ENCODE results near the gene ZKSCAN5.
"Not testable (repeated sequence)": the region's sequence is repeated elsewhere in the genome, so short reads cannot be mapped to it uniquely, and the experiment has no call there.

Gene ZKSCAN5

DNA sequence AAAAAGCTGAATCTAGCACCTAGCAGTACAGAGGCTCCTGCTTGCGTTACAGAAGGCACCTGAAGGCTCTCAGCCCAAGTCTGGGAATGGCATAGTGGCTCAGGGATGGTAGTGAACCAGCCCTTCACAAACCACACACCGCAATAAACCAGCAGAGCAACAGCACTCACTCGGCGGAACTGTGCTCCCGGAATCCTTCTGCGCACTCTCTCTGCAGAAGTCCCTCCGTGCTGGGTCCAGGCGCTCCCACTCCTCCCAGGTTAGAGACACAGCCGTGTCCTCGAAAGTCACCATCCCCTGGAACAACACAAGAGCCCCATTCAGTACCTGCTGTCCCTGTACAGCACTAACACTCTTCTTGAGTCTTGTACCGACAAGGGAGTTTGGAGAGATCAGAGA lies 5.9 kb upstream of the ZKSCAN5 start:
- no peak for DNase-seq

DNA sequence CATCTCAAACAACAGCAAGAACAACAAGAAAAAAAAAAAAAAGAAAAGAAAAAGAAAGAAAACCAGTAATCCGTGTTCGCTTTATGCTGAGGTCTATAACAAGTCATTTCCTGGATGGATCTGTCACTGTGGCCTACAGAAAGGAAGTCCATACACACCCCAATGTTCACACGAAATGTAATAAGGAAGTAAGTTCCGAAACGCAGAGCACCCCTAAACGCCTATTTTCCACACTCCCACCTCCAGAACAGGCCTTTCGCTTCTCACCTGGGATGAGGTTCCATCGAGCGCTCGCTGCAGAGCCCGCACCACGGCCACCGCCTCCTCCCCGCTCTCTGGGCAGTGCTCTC lies 5.1 kb upstream of the ZKSCAN5 start:
- no peak for DNase-seq

DNA sequence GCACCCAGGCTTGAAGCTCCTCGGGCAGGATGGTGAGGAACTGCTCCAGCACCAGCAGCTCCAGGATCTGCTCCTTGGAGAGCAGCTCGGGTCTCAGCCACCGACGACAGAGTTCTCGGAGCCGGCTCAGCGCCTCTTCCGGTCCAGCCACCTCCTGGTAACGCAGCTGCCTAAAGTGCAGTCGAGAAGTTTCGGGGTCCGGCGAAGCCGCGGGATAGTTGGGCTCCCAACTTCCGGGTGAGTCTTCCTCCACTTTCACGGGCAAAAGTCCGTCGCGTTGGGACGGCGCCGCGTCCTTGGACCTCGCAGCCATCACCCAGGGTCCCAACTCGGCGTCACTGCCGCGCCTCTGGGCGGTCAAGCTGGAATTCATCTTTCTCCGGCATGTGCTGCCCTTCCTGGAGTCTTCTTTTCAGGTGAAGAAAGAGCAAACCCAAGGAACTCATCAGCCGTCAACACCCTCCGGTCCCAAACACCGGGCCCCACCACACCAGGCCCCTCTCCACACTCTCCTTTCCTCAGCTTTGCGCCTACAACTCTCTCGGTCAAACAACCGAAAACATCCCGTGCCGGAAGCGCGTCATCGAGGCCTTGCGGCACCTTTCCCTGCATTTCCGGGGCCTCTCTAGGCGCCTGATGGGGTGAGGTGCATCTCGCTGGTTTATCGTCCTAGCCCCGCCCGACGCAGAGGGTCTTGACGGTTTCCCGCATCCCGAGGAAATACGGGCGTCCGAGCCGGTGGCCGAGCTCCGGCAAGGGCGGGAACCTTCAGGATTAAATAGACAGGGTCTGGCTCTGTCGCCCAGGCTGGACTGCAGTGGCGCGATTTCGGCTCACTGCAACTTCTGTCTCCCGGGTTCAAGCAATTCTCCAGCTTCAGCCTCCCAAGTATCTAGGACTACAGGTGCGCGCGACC lies 4.5 kb upstream of the ZKSCAN5 start, which contains the start of gene ZNF394:
Gene ZNF394, minus strand, starts transcription at position 561 of the 916 bp plus-strand sequence. Its CDS starts 188 bp downstream, at position 373.
- peak; percentile 84 for DNase-seq

DNA sequence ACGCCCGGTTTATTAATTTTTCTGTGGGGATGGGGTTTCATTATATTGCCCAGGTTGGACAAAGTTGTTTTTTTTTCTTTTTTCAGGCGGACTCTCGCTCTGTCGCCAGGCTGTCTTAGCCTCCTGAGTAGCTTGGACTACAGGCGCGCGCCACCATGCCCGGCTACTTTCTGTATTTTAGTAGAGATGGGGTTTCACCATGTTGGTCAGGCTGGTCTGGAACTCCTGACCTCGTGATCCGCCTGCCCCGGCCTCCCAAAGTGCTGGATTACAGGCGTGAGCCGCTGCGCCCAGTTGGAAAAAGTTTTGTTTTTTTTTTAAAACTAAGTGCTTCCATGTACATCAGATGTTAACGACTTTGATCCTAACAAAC lies 3.8 kb upstream of the ZKSCAN5 start:
- DNase-seq: no peak

DNA sequence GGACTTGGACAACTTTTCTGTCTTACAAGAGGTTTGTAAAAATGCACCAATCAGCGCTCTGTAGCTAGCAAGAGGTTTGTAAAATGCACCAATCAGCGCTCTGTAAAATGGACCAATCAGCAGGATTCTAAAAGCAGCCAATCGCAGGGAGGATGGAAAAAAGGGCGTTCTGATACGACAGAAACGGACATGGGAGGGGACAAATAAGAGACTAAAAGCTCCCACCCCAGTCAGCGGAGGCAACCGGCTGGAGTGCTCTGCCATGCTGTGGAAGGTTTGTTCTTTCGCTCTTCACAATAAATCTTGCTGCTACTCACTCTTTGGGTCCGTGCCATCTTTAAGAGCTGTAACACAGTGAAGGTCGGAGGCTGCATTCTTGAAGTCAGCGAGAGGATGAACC lies 3.2 kb upstream of the ZKSCAN5 start:
- DNase-seq: not testable (repeated sequence)

DNA sequence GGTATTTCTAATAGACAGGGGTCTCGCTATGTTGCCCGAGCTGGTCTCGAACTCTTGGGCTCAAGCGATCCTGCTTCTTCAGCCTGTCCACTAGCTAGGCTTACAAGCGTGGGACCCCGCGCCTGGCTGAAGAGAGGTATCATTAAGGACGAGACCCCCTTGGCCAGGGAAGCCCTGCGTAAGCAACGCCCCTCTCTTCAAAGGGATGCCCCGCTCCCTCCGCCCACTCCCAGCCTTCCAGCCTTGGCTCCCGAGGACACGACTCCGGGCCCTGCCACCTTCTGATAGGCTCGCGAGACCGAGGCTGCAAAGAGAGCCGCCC lies 220 bp upstream of the ZKSCAN5 start:
- no peak for DNase-seq

DNA sequence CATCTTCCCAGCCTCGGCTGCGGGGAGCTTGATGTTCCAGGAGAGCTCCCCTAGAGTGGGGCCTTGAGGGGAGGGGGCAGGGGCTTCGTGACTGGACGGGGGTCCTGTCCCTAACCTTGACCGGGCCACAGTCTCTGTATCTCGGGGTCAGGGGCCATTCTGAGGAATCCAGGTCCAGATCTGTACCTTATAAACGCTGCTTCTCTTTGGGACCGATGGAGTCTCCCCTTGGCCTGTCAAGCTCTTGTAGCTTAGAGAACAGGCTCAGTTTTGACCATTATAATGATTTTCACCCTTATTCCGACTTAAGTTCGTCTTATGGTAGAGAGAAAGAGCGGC lies 831 bp downstream of the ZKSCAN5 start:
- DNase-seq: no peak

DNA sequence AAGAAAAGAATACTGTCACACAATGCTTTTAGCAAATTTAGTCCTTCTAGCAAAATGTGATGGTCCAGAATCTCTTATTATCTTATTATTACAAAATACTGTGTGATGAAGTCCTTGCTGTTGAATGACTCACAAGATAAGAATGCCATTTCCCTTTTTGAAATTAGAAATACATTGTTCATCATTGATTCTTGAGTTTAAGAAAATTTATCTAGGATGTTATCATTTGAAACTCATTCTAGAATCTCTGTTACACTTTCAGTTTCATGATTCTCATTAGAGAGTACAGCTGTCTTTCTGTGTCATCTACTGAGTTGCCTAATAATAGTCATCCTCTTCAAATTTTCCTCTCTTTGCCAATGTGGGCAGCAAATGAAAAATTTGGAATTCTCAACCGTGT lies 9.6 kb downstream of the ZKSCAN5 start:
- DNase-seq: no peak

DNA sequence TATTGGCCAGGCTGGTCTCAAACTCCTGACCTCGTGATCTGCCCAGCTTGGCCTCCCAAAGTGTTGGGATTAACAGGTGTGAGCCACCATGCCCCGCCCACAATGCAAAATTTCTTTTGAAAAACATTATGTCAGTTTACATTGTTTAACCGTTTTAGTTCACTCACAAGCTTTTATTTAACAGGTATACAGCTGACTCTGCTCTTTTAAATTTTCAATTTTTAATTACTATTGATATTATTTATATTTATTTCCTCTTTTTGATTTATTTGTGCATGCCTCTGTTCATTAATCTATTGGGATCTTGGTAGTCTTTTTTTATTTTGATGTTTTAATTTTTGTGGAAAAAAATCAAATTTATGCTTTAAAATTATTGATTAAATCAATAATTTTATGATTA lies 16.9 kb downstream of the ZKSCAN5 start:
- no peak for DNase-seq

DNA sequence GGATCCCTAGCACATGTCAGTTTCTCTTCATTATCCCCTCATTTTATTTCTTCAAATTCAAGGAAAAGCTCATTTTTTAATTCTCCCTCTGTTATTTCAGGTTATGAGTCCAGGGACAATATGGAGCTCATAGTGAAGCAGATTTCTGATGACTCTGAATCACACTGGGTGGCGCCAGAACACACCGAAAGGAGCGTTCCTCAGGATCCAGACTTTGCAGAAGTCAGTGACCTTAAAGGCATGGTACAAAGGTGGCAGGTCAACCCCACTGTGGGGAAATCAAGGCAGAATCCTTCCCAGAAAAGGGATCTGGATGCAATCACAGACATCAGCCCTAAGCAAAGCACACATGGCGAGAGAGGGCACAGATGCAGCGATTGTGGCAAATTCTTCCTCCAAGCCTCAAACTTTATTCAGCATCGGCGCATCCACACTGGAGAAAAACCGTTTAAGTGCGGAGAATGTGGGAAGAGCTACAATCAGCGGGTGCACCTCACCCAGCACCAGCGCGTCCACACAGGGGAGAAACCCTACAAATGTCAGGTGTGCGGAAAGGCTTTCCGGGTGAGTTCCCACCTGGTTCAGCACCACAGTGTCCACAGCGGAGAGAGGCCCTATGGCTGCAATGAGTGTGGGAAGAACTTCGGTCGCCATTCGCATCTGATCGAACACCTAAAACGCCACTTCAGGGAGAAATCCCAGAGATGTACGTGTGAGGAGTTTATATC lies 21.4 kb downstream of the ZKSCAN5 start:
- no peak for DNase-seq

DNA sequence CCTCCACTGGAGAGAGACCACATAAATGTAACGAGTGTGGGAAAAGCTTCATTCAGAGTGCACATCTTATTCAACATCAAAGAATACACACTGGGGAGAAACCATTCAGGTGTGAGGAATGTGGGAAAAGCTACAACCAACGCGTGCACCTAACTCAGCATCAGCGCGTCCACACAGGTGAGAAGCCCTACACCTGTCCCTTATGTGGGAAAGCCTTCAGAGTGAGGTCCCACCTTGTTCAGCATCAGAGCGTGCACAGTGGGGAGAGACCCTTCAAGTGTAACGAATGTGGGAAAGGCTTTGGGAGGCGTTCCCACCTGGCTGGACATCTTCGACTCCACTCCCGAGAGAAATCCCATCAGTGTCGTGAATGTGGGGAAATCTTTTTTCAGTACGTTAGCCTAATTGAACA lies 26.9 kb downstream of the ZKSCAN5 start:
- DNase-seq: no peak

DNA sequence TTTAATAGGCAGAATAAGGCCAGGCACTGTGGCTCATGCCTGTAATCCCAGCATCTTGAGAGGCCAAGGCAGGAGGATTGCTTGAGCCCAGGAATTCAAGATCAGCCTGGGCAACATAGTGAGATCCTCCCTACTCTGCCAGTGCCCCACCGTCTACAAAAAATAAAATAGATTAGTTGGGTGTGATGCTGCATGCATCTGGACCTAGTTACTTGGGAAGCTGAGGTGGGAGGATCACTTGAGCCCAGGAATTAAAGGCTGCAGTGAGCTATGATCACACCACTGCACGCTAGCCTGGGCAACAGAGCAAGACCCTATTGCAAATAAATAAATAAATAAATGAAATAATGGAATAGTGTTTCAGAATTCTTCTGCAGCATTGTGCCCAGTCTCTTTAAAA lies 31.2 kb downstream of the ZKSCAN5 start:
- DNase-seq: no peak

DNA sequence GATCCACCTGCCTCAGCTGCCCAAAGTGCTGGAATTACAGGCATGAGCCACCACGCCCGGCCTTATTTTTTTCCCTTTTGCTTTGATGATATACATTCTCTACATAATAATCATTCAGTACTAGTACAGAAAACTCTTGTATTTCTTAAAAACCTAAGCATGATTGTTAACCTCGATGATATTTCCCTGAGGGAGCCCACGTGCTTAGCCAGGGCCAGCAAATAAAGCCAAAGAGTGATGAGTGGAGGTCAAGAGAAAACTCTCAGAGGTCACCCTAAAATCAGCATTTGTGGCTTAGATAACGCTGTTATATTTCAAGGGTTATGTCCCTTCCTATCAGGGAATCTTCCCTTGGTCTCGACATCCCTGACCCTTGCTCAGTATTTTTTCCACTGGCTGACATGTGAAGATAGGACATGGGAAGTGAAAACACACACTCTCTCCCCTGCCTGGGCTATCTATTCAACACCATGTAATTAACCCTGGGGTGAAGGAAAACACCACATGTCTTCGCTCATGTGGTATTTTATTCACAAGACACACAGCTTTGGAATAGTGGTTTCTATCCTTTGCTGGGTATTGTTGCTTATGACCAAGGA lies 34.9 kb downstream of the ZKSCAN5 start:
- DNase-seq: no peak

DNA sequence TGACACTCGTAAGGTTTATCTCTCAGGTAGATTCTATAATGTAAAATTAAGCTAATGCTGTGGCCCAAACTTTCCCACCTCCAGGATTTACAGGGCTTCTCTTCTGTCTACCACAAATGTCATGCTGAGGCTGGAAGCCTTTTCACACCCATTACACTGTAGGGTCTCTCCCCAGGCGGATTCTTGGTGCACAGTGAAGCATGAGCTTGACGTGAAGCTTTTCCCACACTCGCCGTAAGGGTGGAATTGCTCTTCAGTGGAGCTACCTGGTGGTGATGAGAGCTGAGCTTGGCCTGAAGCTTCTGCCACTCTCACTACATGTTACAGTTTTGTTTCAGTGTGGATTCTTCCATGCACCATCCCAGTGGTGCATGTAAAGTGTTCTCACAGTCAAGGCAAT lies 36.1 kb downstream of the ZKSCAN5 start:
- DNase-seq: no peak

DNA sequence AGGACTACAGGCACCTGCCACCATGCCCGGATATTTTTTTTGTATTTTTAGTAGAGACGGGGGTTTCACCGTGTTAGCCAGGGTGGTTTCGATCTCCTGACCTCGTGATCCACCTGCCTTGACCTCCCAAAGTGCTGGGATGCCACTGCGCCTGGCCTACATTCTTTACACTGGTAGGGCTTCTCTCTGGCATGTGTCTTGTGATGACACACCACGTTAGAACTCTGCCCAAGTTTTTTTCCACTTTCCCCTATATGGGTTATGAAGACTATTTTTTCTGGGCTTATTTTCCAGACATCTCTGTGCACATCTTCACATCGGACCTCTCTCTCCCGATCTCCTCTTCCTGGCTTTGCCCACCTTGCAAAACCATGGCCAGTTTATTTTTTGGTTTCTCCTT lies 36.8 kb downstream of the ZKSCAN5 start:
- DNase-seq: no peak

DNA sequence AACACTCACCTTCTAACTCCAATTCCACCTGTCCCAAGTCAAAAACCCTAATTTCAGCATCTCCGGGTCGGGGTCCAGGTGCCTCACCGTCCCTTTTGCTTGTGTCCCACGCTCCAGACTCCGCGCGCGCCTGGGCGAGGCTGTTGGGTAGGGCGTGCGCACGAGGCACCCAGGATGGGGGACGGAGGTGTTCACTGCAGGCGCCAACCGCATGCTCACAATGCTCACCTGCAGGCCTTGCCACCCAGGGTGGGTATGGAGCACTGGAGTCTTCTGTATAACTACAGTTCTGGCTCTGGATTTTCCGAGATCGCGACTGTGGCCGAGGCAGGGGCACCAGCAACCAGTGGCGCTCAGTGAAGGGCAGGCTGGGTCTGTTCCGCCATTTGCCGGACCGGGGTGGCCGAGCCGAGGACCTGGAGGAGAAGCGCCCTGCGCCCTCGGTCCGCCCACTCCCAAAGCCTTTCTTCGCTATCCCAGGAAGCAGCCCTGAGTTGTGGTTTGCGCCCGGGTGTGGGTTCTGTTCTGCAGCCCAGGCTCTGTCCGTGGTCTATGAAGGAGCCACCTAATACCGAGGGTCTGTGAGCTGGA lies 38.7 kb downstream of the ZKSCAN5 start:
- no peak for DNase-seq

DNA sequence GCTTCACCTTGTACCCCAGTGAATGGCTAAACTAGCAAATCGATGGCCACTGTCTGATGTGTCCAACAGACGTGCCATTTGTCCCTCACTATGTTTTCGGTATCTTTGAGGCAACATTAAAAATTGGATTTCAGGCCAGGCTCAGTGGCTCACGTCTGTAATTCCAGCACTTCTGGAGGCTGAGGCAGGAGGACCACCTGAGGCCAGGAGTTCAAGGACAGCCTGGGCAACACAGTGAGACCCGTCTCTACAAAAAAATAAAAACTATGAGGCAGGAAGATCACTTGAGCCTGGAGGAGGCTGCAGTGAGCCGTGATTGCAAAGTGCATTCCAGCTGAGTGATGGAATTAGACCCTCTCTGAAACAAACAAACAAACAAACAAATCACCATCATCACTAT lies 39.5 kb downstream of the ZKSCAN5 start:
- DNase-seq: no peak

DNA sequence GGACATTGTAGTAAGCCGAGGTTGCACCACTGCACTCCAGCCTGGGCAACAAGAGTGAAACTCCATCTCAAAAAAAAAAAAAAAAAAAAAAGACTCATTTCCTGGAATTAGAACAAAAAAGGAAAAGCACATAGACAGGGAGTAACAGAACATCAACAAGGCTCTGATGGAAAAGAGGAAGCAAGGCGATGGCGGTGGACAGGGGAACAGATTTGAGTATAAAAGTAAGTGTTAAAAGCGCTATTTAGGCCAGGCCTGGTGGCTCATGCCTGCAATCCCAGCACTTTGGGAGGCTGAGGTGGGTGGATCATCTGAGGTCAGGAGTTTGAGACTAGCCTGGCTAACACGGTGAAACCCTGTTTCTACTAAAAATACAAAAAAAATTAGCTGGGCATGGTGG lies 40.8 kb downstream of the ZKSCAN5 start:
- DNase-seq: not testable (repeated sequence)

DNA sequence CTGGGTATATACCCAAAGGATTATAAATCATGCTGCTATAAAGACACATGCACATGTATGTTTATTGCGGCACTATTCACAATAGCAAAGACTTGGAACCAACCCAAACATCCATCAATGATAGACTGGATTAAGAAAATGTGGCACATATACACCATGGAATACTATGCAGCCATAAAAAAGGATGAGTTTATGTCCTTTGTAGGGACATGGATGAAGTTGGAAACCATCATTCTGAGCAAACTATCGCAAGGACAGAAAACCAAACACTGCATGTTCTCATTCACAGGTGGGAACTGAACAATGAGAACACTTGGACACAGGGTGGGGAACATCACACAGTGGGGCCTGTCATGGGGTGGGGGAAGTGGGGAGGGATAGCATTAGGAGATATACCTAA lies 45.1 kb downstream of the ZKSCAN5 start:
- DNase-seq: not testable (repeated sequence)

DNA sequence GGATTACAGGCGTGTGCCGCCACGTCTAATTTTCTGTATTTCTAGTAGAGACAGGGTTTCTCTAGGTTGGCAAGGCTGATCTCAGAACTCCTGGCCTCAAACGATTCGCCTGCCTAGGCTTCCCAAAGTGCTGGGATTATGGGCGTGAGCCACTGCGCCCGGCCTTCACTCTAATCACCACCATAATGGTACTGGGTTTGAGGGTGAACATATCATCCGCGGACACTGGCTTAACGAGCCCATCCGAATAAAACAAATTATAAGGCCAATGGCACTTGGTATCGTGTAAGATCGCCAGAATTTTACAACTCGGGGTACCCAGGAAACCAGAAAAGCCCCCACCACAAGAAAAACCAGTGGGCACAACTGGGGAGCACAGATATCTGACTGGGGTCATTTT lies 46.9 kb downstream of the ZKSCAN5 start:
- no peak for DNase-seq

DNA sequence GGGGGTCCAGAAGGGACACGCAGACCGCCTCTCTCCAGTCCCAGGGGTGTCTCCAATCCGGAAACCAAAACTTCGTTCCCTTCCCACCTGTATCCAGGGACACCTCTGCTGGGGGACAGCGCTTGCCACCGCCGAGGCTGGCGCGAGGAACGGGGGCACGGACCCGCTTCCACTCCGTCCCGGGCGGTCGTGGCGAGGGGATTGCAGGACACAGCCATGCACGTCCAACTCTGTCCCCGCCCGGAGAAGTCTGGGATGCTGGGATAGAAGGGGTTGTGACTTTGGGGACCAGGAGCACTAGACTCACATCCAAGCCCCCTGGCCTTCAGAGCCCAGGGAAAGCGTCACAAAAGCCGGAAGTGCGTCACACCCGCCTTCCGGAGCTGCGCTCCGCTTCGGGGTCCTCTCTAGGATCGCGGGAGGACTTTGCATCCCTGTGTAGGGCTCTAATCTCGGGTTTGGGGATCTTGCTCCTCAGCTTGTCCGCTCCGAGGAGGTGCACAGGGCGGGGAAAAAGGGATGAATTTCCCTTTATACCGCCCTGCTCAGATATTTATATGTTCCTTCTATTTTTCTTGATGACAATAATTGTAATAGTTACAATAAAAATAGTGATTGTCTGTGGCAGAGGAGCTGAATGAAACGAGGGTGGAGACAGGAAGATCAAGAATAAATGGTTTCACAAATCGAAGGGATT lies 47.5 kb downstream of the ZKSCAN5 start, which contains the start of gene FAM200A:
Gene FAM200A, minus strand, starts transcription at position 348 of the 697 bp plus-strand sequence. CDS start 3,707 bp downstream, outside the sequence.
- DNase-seq: peak; percentile 89

DNA sequence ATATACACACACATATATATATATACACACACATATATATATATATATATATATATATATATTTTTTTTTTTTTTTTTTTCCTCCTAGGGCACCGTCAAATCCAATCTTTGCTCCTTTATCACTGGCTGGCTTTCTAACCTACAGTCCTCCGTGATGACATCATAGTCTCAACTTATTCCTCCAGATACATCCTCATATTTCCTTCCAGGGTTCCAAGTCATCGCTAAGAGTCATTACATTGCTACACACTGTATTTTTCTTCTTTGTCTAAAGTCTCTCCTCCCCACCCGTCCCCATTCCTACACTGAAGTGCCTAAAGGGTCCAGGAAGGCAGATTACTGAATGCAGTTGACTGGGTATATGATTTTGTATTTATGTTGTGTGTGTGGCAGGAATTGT lies 48.6 kb downstream of the ZKSCAN5 start:
- DNase-seq: no peak

DNA sequence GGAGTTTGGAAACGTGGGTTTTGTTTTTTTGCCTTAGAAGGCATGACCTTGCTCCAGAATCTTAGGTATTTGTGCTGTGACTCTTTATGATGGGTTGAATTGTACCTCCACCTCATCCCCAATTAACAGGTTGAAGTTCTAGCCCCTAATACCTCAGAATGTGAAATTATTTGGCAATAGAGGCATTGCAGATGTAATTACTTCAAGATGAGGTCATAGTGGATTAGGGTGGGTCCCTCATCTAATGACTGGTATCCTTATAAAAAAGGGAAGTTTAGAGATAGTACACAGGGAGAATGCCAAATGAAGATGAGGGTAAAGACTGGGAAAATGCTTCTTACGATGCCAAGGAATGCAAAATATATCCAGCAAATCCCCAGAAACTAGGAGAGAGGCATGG lies 50.5 kb downstream of the ZKSCAN5 start:
- no peak for DNase-seq
